ENCODE measurements around the gene PALLD.

Gene PALLD

GRCh38 chr4:168622600-168622999 is 125.7 kb downstream of the PALLD start:
- DNase-seq (ENCODE audit: low read depth in 2 of 2), result no peak

- no peak for DNase-seq (ENCODE audit: low read depth in 2 of 2)
These were observed 126.2 kb downstream of the PALLD start for GRCh38 chr4:168623011-168623410.

- DNase-seq (ENCODE audit: low read depth in 2 of 2), result no peak
These were observed 126.6 kb downstream of the PALLD start for GRCh38 chr4:168623484-168623883.

- no peak for DNase-seq (ENCODE audit: low read depth in 2 of 2)
These were observed 131.4 kb downstream of the PALLD start for GRCh38 chr4:168628251-168628650.

- DNase-seq (ENCODE audit: low read depth in 2 of 2), result no peak
These were observed 132.7 kb downstream of the PALLD start for GRCh38 chr4:168629566-168629965.

- no peak for DNase-seq (ENCODE audit: low read depth in 2 of 2)
These were observed 133.8 kb downstream of the PALLD start for GRCh38 chr4:168630445-168631187.

- no peak for DNase-seq (ENCODE audit: low read depth in 2 of 2)
These were observed 134.7 kb downstream of the PALLD start for GRCh38 chr4:168631241-168632162.

GRCh38 chr4:168632301-168632725 is 135.5 kb downstream of the PALLD start:
- DNase-seq (ENCODE audit: low read depth in 2 of 2), result no peak

- no peak for DNase-seq (ENCODE audit: low read depth in 2 of 2)
These were observed 136.2 kb downstream of the PALLD start for GRCh38 chr4:168633064-168633463.

GRCh38 chr4:168633496-168633895 is 136.6 kb downstream of the PALLD start:
- no peak for DNase-seq (ENCODE audit: low read depth in 2 of 2)

GRCh38 chr4:168634276-168634802 is 137.5 kb downstream of the PALLD start:
- no peak for DNase-seq (ENCODE audit: low read depth in 2 of 2)

- DNase-seq (ENCODE audit: low read depth in 2 of 2), result no peak
These were observed 139.2 kb downstream of the PALLD start for GRCh38 chr4:168636040-168636439.

GRCh38 chr4:168636506-168637196 is 139.8 kb downstream of the PALLD start:
- DNase-seq (ENCODE audit: low read depth in 2 of 2), result no peak

- no peak for DNase-seq (ENCODE audit: low read depth in 2 of 2)
These were observed 141.3 kb downstream of the PALLD start for GRCh38 chr4:168637872-168638756.

- no peak for DNase-seq (ENCODE audit: low read depth in 2 of 2)
These were observed 143.1 kb downstream of the PALLD start for GRCh38 chr4:168639914-168640313.

- no peak for DNase-seq (ENCODE audit: low read depth in 2 of 2)
These were observed 144.9 kb downstream of the PALLD start for GRCh38 chr4:168641811-168642140.

- no peak for DNase-seq (ENCODE audit: low read depth in 2 of 2)
These were observed 145.7 kb downstream of the PALLD start for GRCh38 chr4:168642591-168642990.

GRCh38 chr4:168643111-168643795 is 146.4 kb downstream of the PALLD start:
- DNase-seq (ENCODE audit: low read depth in 2 of 2), result no peak

GRCh38 chr4:168643796-168644159 is 146.9 kb downstream of the PALLD start:
- no peak for DNase-seq (ENCODE audit: low read depth in 2 of 2)

GRCh38 chr4:168646001-168646768 is 149.3 kb downstream of the PALLD start:
- DNase-seq (ENCODE audit: low read depth in 2 of 2), result no peak

All from stimulated activated CD4-positive, alpha-beta T cell treated with anti-CD3 and anti-CD28 coated beads, Interleukin-12 subunit alpha, Interleukin-12 subunit beta, amount 100 ng/mL, for 24 hours (primary cell).